Measurements from ENCODE around the gene TMUB1. TPM values are rescaled to one million over a fixed set of nuclear protein-coding genes. Genes with fewer than 3 reads are reported as not detected.

TMUB1 gene
- total RNA-seq, 1 experiment from 2014 or later: 45.4 TPM

DNA sequence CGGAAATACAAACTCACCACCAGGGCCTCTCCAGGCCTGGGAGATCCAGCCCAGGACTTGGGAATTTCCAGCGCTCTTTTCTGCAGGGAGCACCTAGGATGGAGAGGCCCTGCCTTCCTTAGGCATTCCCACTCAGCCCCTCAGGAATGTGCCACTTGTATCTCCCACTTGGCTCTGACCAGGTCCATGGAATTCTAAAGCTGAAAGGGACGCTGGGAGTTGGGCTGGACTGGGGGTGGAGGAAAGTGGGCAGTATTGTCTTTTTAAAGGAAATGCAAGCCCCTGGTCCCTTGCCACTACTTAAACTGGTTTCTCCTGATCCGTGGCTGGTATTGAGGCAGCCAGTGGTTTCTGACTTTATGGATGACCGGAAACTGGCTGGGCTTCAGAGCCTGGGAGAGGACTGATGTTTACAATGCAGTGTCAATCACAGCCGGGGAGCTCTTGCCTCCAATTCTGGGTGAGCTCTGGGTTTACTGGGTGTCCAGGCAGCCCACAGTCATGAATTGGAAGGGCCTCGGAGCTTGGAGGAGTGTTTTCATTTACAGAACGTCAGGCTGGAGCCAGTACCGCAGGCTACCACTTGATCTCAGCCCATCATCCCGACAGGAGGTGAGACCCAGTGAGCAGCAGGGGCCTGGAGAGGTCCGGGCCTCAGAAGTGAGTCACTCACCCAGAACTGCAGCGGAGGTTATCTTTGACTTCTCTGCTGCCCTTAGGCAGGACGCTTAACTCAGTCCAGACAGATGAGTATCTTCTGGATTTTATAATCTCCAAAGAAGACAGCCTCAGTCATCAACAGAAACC lies 30.3 kb upstream of the TMUB1 start:
- Histone ChIP-seq H4K5ac (ENCODE audit: insufficient read length, low read depth, low read length) (no peak overlapping the region), H3K4me2 (ENCODE audit: insufficient read depth, insufficient read length, low read length) (peak overlapping the region; percentile 19), H3K79me2 (ENCODE audit: insufficient read depth, low read length) (peaks cover 4% of the 10 kb centered on the region; the same call in 1 of the 2 replicates), H4K8ac (replicated peaks; ENCODE audit: insufficient read length, low read depth, low read length) (no peak overlapping the region), H3K4ac (ENCODE audit: low read depth, low read length) (no peak overlapping the region), H3K23me2 (ENCODE audit: insufficient read length, low read depth, low read length, poor library complexity, severe bottlenecking) (no peaks in the 10 kb centered on the region), H3K27me3 (ENCODE audit: insufficient read depth, low read length) (no peaks in the 10 kb centered on the region), H3K14ac (ENCODE audit: insufficient read depth, low read length) (no peak overlapping the region), H2BK12ac (ENCODE audit: insufficient read length, low read depth, low read length) (no peak overlapping the region), H3K23ac (ENCODE audit: insufficient read length, low read depth, low read length) (no peak overlapping the region), H2BK5ac (ENCODE audit: insufficient read length, low read length) (no peak overlapping the region), H2BK15ac (ENCODE audit: low read depth, low read length) (no peak overlapping the region), H3K9me3 (ENCODE audit: control insufficient read depth, low read depth, low read length) (no peaks in the 10 kb centered on the region), H3K56ac (ENCODE audit: insufficient read length, low read depth, low read length) (no peak overlapping the region), H3T11ph (ENCODE audit: low read length) (no peak overlapping the region), H2AK5ac (ENCODE audit: insufficient read length, low read length) (no peak overlapping the region), H3K27ac (ENCODE audit: insufficient read length, low read depth, low read length) (no peak overlapping the region), H2BK20ac (ENCODE audit: low read depth, low read length, poor library complexity, severe bottlenecking) (no peak overlapping the region), H3K18ac (ENCODE audit: insufficient read length, low read depth, low read length) (no peak overlapping the region), H2BK120ac (ENCODE audit: low read depth, low read length, poor library complexity, severe bottlenecking) (no peak overlapping the region), H2AFZ (ENCODE audit: low read length) (no peak overlapping the region), H3K9ac (ENCODE audit: extremely low read depth, insufficient read length, low read length) (no peak overlapping the region), H4K91ac (ENCODE audit: insufficient read length, low read depth, low read length) (no peak overlapping the region), H3K4me1 (ENCODE audit: insufficient read depth, low read length) (peaks cover 7% of the 10 kb centered on the region; the same call in 1 of the 2 replicates), H3K79me1 (ENCODE audit: insufficient read depth, low read depth, low read length, poor library complexity, severe bottlenecking) (peaks cover 3% of the 10 kb centered on the region), H4K20me1 (ENCODE audit: control insufficient read depth, insufficient read depth, insufficient read length) (peaks cover 4% of the 10 kb centered on the region)
- peaks cover under 1 to 7% (median 1%) of the 10 kb centered on the region in 3 experiments; a peak in 6 of 7 replicates for H3K36me3 Mint-ChIP-seq (ENCODE audit: insufficient read depth in 1 of 3, low read depth in 3 of 3)
- peak; percentile 65 for DNase-seq
- TF ChIP-seq CTCF (conservative IDR thresholded peaks at IDR 0.05): 0 out of 3 replicates have a peak, but pooled peaks have one; percentile 13
- peaks cover 4% of the 10 kb centered on the region for H3K27me3 Mint-ChIP-seq (ENCODE audit: low read depth)
- H3K4me3 Mint-ChIP-seq: peak overlapping the region; percentile 50 to 70
- WGBS (ENCODE audit: extremely low coverage, insufficient read length, low lambda C conversion rate): no CpG with 5 or more reads among the region's 13 CpGs
- H3K27ac Mint-ChIP-seq: no peak overlapping the region
- no peaks in the 10 kb centered on the region for H3K9me3 Mint-ChIP-seq
- H3K4me1 Mint-ChIP-seq: peaks cover 29 to 31% of the 10 kb centered on the region in 2 experiments

All from H9 (cell line).